A549 (cell line): ENCODE results near the gene TXNIP.

ENCODE experiments used
- JUNB ChIP-seq: fragments of >200 bp; sonication (Bioruptor Twin); formaldehyde crosslinking; IDR thresholded peaks from 2 replicates; pipeline ENCODE4 v1.6.1; 2016
- KDM1A ChIP-seq: fragments of 200-600 bp; sonication (generic); IDR thresholded peaks from 2 replicates; pipeline ENCODE4 v1.6.1; 2016; ENCODE audit warnings: low read depth, mild to moderate bottlenecking
- MAFK ChIP-seq: fragments of 450-650 bp; IDR thresholded peaks from 2 replicates; pipeline ENCODE4 v1.6.1; 2014; ENCODE audit not compliant: partially characterized antibody
- PHF8 ChIP-seq: fragments of 200-600 bp; sonication (generic); IDR thresholded peaks from 2 replicates; pipeline ENCODE4 v1.6.1; 2016; ENCODE audit warnings: low read depth, mild to moderate bottlenecking, antibody characterized with exemption, moderate library complexity, borderline replicate concordance
- RARB ChIP-seq: fragments of 250-450 bp; sonication (Bioruptor Pico); IDR thresholded peaks from 2 replicates; pipeline ENCODE4 v1.8.0; 2021; ENCODE audit warnings: mild to moderate bottlenecking, moderate library complexity
- TF ChIP-seq, protein P1 (sequence below): fragments of >200 bp; sonication (Bioruptor Twin); formaldehyde crosslinking; IDR thresholded peaks from 3 replicates; pipeline ENCODE4 v1.5.1; 2016
- TF ChIP-seq, protein P2 (sequence below): IDR thresholded peaks from 2 replicates; pipeline ENCODE4 v1.6.1; 2012

DNA sequence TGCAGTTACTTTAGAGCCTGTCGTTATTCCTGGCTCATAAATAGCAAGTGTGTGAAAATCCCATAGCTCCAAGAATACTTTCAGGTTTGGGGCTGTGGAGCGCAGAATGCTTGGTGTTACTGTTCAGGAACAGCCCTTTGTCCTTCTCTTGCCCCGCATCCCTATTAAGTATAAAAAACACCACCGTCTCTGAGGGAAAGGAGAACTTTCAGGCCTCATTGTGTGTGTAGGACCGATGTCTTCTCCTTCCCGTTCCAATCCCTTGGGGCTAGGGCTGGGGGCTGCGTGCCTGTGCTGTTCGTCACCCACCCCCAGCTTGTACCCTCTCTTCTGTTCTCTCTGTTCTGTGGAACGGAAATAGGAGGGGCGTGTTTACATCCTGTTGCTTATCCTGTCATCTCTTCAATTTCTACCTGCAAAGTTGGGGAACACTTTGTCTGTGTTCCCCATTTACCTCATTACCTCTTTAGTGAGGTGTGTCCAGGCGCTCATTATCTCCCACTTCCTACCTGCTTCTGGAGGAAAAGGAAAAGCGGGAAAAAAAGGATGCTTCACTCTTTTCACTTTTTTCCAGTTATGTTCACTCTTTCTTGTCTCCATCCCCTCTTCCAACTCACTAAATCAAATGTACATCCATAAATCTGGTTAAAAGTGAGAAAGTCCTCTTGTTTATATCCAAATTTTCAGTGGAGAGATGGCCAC is 788 bp upstream of the TXNIP start:
- TF ChIP-seq, protein P1, sequence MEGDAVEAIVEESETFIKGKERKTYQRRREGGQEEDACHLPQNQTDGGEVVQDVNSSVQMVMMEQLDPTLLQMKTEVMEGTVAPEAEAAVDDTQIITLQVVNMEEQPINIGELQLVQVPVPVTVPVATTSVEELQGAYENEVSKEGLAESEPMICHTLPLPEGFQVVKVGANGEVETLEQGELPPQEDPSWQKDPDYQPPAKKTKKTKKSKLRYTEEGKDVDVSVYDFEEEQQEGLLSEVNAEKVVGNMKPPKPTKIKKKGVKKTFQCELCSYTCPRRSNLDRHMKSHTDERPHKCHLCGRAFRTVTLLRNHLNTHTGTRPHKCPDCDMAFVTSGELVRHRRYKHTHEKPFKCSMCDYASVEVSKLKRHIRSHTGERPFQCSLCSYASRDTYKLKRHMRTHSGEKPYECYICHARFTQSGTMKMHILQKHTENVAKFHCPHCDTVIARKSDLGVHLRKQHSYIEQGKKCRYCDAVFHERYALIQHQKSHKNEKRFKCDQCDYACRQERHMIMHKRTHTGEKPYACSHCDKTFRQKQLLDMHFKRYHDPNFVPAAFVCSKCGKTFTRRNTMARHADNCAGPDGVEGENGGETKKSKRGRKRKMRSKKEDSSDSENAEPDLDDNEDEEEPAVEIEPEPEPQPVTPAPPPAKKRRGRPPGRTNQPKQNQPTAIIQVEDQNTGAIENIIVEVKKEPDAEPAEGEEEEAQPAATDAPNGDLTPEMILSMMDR, result no peak
- TF ChIP-seq PHF8, result no peak
- TF ChIP-seq JUNB, result no peak
- TF ChIP-seq, protein P2, sequence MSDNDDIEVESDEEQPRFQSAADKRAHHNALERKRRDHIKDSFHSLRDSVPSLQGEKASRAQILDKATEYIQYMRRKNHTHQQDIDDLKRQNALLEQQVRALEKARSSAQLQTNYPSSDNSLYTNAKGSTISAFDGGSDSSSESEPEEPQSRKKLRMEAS, result no peak
- TF ChIP-seq RARB (CRISPR knock-in tag), result no peak
- TF ChIP-seq KDM1A, result no peak
- no peak for TF ChIP-seq MAFK
